ENCODE measurements around the gene LEMD1.

LEMD1 gene

GRCh38 chr1:205337481-205337880, 84.4 kb downstream of the LEMD1 start:
- in situ Hi-C loops (cut with MboI; ENCODE audit: low sequenced_read_pairs): no loop called here

GRCh38 chr1:205335692-205336091, 86.2 kb downstream of the LEMD1 start:
- in situ Hi-C loops (cut with MboI; ENCODE audit: low sequenced_read_pairs): no loop called here

GRCh38 chr1:205332015-205332791, 89.7 kb downstream of the LEMD1 start:
- in situ Hi-C loops (cut with MboI; ENCODE audit: low sequenced_read_pairs): no loop called here
